Suprapubic skin (tissue), 4 donors: Measurements from ENCODE around the gene CAMKV.

Experiments used
- CTCF ChIP-seq, 2 donors: fragments of 200-600 bp in 1 of 2; fragments of 450-650 bp in 1 of 2; sonication (generic) in 1 of 2; IDR thresholded peaks; one replicate each; pipeline ENCODE4 v1.5.1; 2016 to 2019; ENCODE audit warnings: antibody characterized with exemption in 2 of 2, mild to moderate bottlenecking in 1 of 2, moderate library complexity in 1 of 2
- EP300 ChIP-seq: sonication (generic); formaldehyde crosslinking; IDR thresholded peaks from one replicate; pipeline ENCODE4 v1.6.1; 2017; ENCODE audit warnings: antibody characterized with exemption
- POLR2A ChIP-seq, 2 donors: fragments of 450-650 bp; IDR thresholded peaks; one replicate each; pipeline ENCODE4 v1.6.1; 2017; ENCODE audit warnings: antibody characterized with exemption in 2 of 2, mild to moderate bottlenecking in 2 of 2, moderate library complexity in 2 of 2
- POLR2AphosphoS5 ChIP-seq, 3 donors: sonication (generic); formaldehyde crosslinking; IDR thresholded peaks; one replicate each; pipeline ENCODE4 v1.6.1; 2017; ENCODE audit warnings: antibody characterized with exemption in 3 of 3

- TF ChIP-seq POLR2A (IDR thresholded peaks at IDR 0.05) (no peak), EP300 (no peak), CTCF (IDR thresholded peaks at IDR 0.05) (no peak), POLR2AphosphoS5 (IDR thresholded peaks at IDR 0.05) (no peak)
These were observed 29.3 kb downstream of the CAMKV start for GRCh38 chr3:49840388-49840787.
